Calu3 (cell line): Measurements from ENCODE around the gene ARHGAP31. TPM values are rescaled to one million over a fixed set of nuclear protein-coding genes. Genes with fewer than 3 reads are reported as not detected.

Experiments used
- BruUV-seq: library from RNA; stranded (reverse); fragments of 400-500 nt; replicated peaks from 2 replicates; lab custom pipeline; 2021; lab: Mats Ljungman, UMichigan
- CTCF ChIA-PET: fragments of 300-600 bp; sonication (Branson Sonifier 250); formaldehyde crosslinking; loops from one replicate; lab custom pipeline; 2022; ENCODE audit warnings: antibody characterized with exemption; lab: Charles Lee
- DNase-seq: peaks from one replicate; pipeline ENCODE4 v3.0.0; 2022
- H3K27ac Mint-ChIP-seq: one replicate; pipeline ENCODE4 v1.8.0; 2022; ENCODE audit warnings: mixed read lengths; ENCODE audit not compliant: unreplicated experiment
- H3K27me3 Mint-ChIP-seq: one replicate; pipeline ENCODE4 v1.8.0; 2022; ENCODE audit warnings: mixed read lengths; ENCODE audit not compliant: unreplicated experiment
- H3K36me3 Mint-ChIP-seq: one replicate; pipeline ENCODE4 v1.8.0; 2022; ENCODE audit warnings: mild to moderate bottlenecking, moderate library complexity, mixed read lengths; ENCODE audit not compliant: insufficient read depth, unreplicated experiment
- H3K4me1 Mint-ChIP-seq: one replicate; pipeline ENCODE4 v1.8.0; 2022; ENCODE audit warnings: mild to moderate bottlenecking, low read depth, mixed read lengths; ENCODE audit not compliant: unreplicated experiment
- H3K4me3 Mint-ChIP-seq: one replicate; pipeline ENCODE4 v1.8.0; 2022; ENCODE audit warnings: mild to moderate bottlenecking, low read depth, moderate library complexity, mixed read lengths; ENCODE audit not compliant: unreplicated experiment
- H3K9me3 Mint-ChIP-seq: one replicate; pipeline ENCODE4 v1.8.0; 2022; ENCODE audit warnings: low read depth, mixed read lengths; ENCODE audit not compliant: unreplicated experiment
- intact Hi-C: fragments of 100-400 bp; cut with micrococcal nuclease; formaldehyde crosslinking; loops from one replicate; pipeline ENCODE4 v1.10.0; 2022; ENCODE audit not compliant: unreplicated experiment
- total RNA-seq: library from RNA; stranded (reverse); gene quantifications from 2 replicates; pipeline ENCODE4 v1.2.3, GENCODE V29; 2022
- TF ChIP-seq, protein P1 (sequence below): fragments of 200-600 bp; IDR thresholded peaks from one replicate; pipeline ENCODE4 v1.8.0; 2022; ENCODE audit warnings: antibody characterized with exemption; ENCODE audit not compliant: unreplicated experiment

ARHGAP31 gene
- total RNA-seq, 1 experiment from 2014 or later = 0.52 TPM

- Mint-ChIP-seq H3K9me3 (no peaks in the 10 kb centered on the region), H3K4me1 (no peaks in the 10 kb centered on the region), H3K27ac (no peak overlapping the region), H3K4me3 (no peak overlapping the region), H3K27me3 (no peaks in the 10 kb centered on the region), H3K36me3 (no peaks in the 10 kb centered on the region)
- TF ChIP-seq, protein P1, sequence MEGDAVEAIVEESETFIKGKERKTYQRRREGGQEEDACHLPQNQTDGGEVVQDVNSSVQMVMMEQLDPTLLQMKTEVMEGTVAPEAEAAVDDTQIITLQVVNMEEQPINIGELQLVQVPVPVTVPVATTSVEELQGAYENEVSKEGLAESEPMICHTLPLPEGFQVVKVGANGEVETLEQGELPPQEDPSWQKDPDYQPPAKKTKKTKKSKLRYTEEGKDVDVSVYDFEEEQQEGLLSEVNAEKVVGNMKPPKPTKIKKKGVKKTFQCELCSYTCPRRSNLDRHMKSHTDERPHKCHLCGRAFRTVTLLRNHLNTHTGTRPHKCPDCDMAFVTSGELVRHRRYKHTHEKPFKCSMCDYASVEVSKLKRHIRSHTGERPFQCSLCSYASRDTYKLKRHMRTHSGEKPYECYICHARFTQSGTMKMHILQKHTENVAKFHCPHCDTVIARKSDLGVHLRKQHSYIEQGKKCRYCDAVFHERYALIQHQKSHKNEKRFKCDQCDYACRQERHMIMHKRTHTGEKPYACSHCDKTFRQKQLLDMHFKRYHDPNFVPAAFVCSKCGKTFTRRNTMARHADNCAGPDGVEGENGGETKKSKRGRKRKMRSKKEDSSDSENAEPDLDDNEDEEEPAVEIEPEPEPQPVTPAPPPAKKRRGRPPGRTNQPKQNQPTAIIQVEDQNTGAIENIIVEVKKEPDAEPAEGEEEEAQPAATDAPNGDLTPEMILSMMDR = no peak
- CTCF ChIA-PET = no interaction called here
- intact Hi-C loops = no loop called here
- no peak for DNase-seq
- BruUV-seq = no TSS peak
These were observed 106.9 kb downstream of the ARHGAP31 start for GRCh38 chr3:119401069-119401468.

GRCh38 chr3:119401503-119402440, 107.6 kb downstream of the ARHGAP31 start:
- H3K27ac Mint-ChIP-seq = no peak overlapping the region
- CTCF ChIA-PET = no interaction called here
- TF ChIP-seq, protein P1 = no peak
- intact Hi-C loops = no loop called here
- no peak for DNase-seq
- no peaks in the 10 kb centered on the region for H3K4me1 Mint-ChIP-seq
- H3K4me3 Mint-ChIP-seq = no peak overlapping the region
- no TSS peak for BruUV-seq
- H3K27me3 Mint-ChIP-seq = no peaks in the 10 kb centered on the region
- H3K9me3 Mint-ChIP-seq = no peaks in the 10 kb centered on the region
- no peaks in the 10 kb centered on the region for H3K36me3 Mint-ChIP-seq

DNA sequence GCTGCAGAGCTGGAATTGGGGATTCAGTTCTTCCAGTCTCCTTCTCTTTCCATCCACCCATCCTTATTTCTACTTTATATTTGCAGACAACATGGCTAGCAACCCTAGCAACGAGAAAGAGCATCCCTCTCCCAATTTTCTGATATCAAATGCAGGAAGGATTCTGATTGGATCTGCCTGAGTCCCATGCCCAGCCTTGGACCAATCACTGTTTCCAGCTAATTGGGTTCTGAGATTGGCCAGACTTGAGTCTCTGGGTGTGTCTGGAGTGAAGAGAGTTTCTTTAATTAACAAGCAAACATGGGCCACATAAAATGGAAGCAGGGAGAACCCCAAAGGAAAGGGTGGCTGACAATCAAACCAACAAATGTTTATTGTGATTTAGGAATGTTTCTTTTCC, 108.6 kb downstream of the ARHGAP31 start:
- no TSS peak for BruUV-seq
- no peaks in the 10 kb centered on the region for H3K4me1 Mint-ChIP-seq
- H3K27ac Mint-ChIP-seq = no peak overlapping the region
- no peak overlapping the region for H3K4me3 Mint-ChIP-seq
- no peaks in the 10 kb centered on the region for H3K9me3 Mint-ChIP-seq
- no peak for DNase-seq
- TF ChIP-seq, protein P1 = no peak
- H3K36me3 Mint-ChIP-seq = no peaks in the 10 kb centered on the region
- H3K27me3 Mint-ChIP-seq = no peaks in the 10 kb centered on the region
- CTCF ChIA-PET = no interaction called here
- intact Hi-C loops = no loop called here

GRCh38 chr3:119403201-119403600, 109.0 kb downstream of the ARHGAP31 start:
- CTCF ChIA-PET = no interaction called here
- Mint-ChIP-seq H3K27me3 (no peaks in the 10 kb centered on the region), H3K4me1 (no peaks in the 10 kb centered on the region), H3K27ac (no peak overlapping the region), H3K36me3 (no peaks in the 10 kb centered on the region), H3K9me3 (no peaks in the 10 kb centered on the region), H3K4me3 (no peak overlapping the region)
- intact Hi-C loops = no loop called here
- TF ChIP-seq, protein P1 = no peak
- BruUV-seq = no TSS peak
- no peak for DNase-seq
